Measurements from ENCODE around the gene PAH. TPM values are rescaled to one million over a fixed set of nuclear protein-coding genes. Genes with fewer than 3 reads are reported as not detected.

Gene PAH
- total RNA-seq, 1 experiment from 2014 or later: 5.7 TPM

DNA sequence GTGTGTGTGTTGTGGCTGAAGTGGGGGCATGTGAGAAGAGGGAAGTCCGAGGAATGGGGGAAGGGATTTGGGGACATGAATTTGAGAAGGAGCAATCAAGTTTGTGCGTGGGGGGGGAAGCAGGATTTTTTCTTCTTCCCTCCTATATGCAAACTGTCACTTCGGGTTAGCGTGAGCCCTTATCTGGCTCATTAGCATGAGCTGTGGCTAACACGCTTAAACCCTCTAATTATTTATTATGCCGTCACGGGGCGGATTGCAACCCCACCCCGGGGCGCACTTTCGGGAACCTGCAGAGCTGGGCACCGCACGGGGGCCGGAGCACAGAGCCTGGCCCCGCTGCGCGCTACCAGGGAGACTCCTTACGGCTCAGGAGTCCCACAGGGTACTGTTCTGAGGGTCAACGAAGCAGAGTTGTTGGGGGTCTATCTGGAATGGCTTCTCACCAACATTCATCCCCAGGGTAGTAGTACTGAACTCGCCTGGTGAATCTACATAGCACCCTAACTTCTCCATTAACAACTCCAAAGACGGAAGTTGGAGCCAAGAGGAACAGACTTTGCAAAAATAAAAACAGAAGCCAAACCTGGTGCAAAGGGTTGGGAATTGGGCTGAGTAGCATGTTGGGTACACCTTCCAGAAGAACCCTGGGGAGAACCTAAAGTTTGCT lies 34.0 kb upstream of the PAH start:
- ATAC-seq (no peak), DNase-seq (ENCODE audit: low spot score) (no peak)
- TF ChIP-seq CREM (CRISPR knock-in tag; IDR thresholded peaks at IDR 0.05) (no peak), ATF2 (CRISPR knock-in tag; IDR thresholded peaks at IDR 0.05; ENCODE audit: borderline replicate concordance, low read depth) (no peak), KAT7 (CRISPR knock-in tag; IDR thresholded peaks at IDR 0.05; ENCODE audit: borderline replicate concordance) (no peak), ZNF423 (CRISPR knock-in tag; IDR thresholded peaks at IDR 0.05) (peak; percentile 45; the same call in 1 of the 2 replicates), ELF4 (CRISPR knock-in tag; IDR thresholded peaks at IDR 0.05; ENCODE audit: low read depth) (no peak)
- TF ChIP-seq, protein P1, sequence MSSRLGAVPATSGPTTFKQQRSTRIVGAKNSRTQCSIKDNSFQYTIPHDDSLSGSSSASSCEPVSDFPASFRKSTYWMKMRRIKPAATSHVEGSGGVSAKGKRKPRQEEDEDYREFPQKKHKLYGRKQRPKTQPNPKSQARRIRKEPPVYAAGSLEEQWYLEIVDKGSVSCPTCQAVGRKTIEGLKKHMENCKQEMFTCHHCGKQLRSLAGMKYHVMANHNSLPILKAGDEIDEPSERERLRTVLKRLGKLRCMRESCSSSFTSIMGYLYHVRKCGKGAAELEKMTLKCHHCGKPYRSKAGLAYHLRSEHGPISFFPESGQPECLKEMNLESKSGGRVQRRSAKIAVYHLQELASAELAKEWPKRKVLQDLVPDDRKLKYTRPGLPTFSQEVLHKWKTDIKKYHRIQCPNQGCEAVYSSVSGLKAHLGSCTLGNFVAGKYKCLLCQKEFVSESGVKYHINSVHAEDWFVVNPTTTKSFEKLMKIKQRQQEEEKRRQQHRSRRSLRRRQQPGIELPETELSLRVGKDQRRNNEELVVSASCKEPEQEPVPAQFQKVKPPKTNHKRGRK (CRISPR knock-in tag; IDR thresholded peaks at IDR 0.05; ENCODE audit: borderline replicate concordance): 0 out of 2 replicates have a peak, but pooled peaks have one; percentile 23
- TF ChIP-seq, protein P2, sequence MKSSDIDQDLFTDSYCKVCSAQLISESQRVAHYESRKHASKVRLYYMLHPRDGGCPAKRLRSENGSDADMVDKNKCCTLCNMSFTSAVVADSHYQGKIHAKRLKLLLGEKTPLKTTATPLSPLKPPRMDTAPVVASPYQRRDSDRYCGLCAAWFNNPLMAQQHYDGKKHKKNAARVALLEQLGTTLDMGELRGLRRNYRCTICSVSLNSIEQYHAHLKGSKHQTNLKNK (CRISPR knock-in tag; IDR thresholded peaks at IDR 0.05): no peak
- peaks cover 91% of the 10 kb centered on the region for H3K27me3 Mint-ChIP-seq (ENCODE audit: low read depth)
- no peaks in the 10 kb centered on the region for H3K36me3 Mint-ChIP-seq
- H3K4me3 Mint-ChIP-seq: peak overlapping the region; percentile 84
- no peak overlapping the region for H3K27ac Mint-ChIP-seq
- peaks cover 35% of the 10 kb centered on the region for H3K4me1 Mint-ChIP-seq
- POLR2A ChIA-PET: interaction anchor here (0.6 to 1.1 kb wide), 2 partner anchors 11 to 166 kb away, joined by 3 to 4 read pairs; no protein-coding TSS in a partner anchor
- H3K9me3 Mint-ChIP-seq: no peaks in the 10 kb centered on the region
- CTCF ChIA-PET: interaction anchor here (0.7 to 4.3 kb wide), 27 partner anchors 8 to 682 kb away, joined by 3 to 78 read pairs (median 4); no protein-coding TSS in a partner anchor

GRCh38 chr12:102950107-102950949 lies 33.3 kb upstream of the PAH start:
- Mint-ChIP-seq H3K27me3 (ENCODE audit: low read depth) (peaks cover 84% of the 10 kb centered on the region), H3K4me1 (peaks cover 28% of the 10 kb centered on the region), H3K36me3 (no peaks in the 10 kb centered on the region), H3K9me3 (no peaks in the 10 kb centered on the region), H3K27ac (no peak overlapping the region), H3K4me3 (peak overlapping the region; percentile 84)
- DNase-seq (ENCODE audit: low spot score): peak; percentile 63
- POLR2A ChIA-PET: interaction anchor here (0.6 to 1.1 kb wide), 2 partner anchors 12 to 167 kb away, joined by 3 to 4 read pairs; no protein-coding TSS in a partner anchor
- CTCF ChIA-PET: interaction anchor here (0.7 to 4.3 kb wide), 28 partner anchors 9 to 682 kb away, joined by 3 to 78 read pairs (median 4); no protein-coding TSS in a partner anchor
- ATAC-seq: peak; percentile 86
- TF ChIP-seq ZNF532 (CRISPR knock-in tag; IDR thresholded peaks at IDR 0.05; ENCODE audit: borderline replicate concordance) (no peak), FOXK1 (CRISPR knock-in tag; IDR thresholded peaks at IDR 0.05) (peak; percentile 31; the same call in 1 of the 2 replicates), NR2C2 (CRISPR knock-in tag; IDR thresholded peaks at IDR 0.05) (no peak), SMAD3 (CRISPR knock-in tag; IDR thresholded peaks at IDR 0.05; ENCODE audit: borderline replicate concordance) (no peak), ATF1 (CRISPR knock-in tag; IDR thresholded peaks at IDR 0.05) (no peak), GRHL2 (CRISPR knock-in tag; IDR thresholded peaks at IDR 0.05; ENCODE audit: insufficient replicate concordance, severe bottlenecking) (no peak), RELA (CRISPR knock-in tag; IDR thresholded peaks at IDR 0.05; ENCODE audit: borderline replicate concordance) (no peak), TCF7 (CRISPR knock-in tag; IDR thresholded peaks at IDR 0.05; ENCODE audit: low read depth) (no peak), HMGXB4 (CRISPR knock-in tag; IDR thresholded peaks at IDR 0.05) (no peak), ZNF416 (CRISPR knock-in tag; IDR thresholded peaks at IDR 0.05) (no peak), PRRX2 (CRISPR knock-in tag; IDR thresholded peaks at IDR 0.05) (no peak), FOXP4 (CRISPR knock-in tag; IDR thresholded peaks at IDR 0.05) (no peak), SMAD4 (CRISPR knock-in tag; IDR thresholded peaks at IDR 0.05) (no peak)
